HG03565 (cell line): ENCODE measurements around the gene LRRC17.

ENCODE experiments used
- ATAC-seq: cut with Tn5 transposase; IDR thresholded peaks from one replicate; pipeline ENCODE4 v1.9.1; 2021; ENCODE audit warnings: mild to moderate bottlenecking, moderate library complexity; ENCODE audit not compliant: unreplicated experiment

The LRRC17 gene

GRCh38 chr7:102912742-102913141 is at the start of gene LRRC17:
TSS of gene LRRC17 (plus strand) at chr7:102913000. CDS start at chr7:102933914, 20,914 bp downstream.
- ATAC-seq, result no peak

- no peak for ATAC-seq
These were observed 47.8 kb upstream of the LRRC17 start for GRCh38 chr7:102864958-102865357.

- no peak for ATAC-seq
These were observed 46.1 kb upstream of the LRRC17 start for GRCh38 chr7:102866535-102867215.

GRCh38 chr7:102869195-102869594 is 43.6 kb upstream of the LRRC17 start:
- no peak for ATAC-seq

- no peak for ATAC-seq
These were observed 40.3 kb upstream of the LRRC17 start for GRCh38 chr7:102872460-102872859.

GRCh38 chr7:102873470-102874165 is 39.2 kb upstream of the LRRC17 start:
- peak; percentile 16 for ATAC-seq

GRCh38 chr7:102874166-102874829 is 38.5 kb upstream of the LRRC17 start:
- peak; percentile 99 for ATAC-seq

GRCh38 chr7:102874966-102875365 is 37.8 kb upstream of the LRRC17 start:
- ATAC-seq, result no peak

GRCh38 chr7:102875700-102876295 is 37.0 kb upstream of the LRRC17 start:
- no peak for ATAC-seq

- ATAC-seq, result no peak
These were observed 29.5 kb upstream of the LRRC17 start for GRCh38 chr7:102883098-102883860.

GRCh38 chr7:102888561-102889233 is 24.1 kb upstream of the LRRC17 start:
- no peak for ATAC-seq

- no peak for ATAC-seq
These were observed 22.9 kb upstream of the LRRC17 start for GRCh38 chr7:102889851-102890250.

- ATAC-seq, result no peak
These were observed 22.4 kb upstream of the LRRC17 start for GRCh38 chr7:102890292-102890970.

GRCh38 chr7:102890971-102891692 is 21.7 kb upstream of the LRRC17 start:
- ATAC-seq, result no peak

- ATAC-seq, result no peak
These were observed 21.0 kb upstream of the LRRC17 start for GRCh38 chr7:102891693-102892261.

GRCh38 chr7:102892631-102893278 is 20.0 kb upstream of the LRRC17 start:
- no peak for ATAC-seq

GRCh38 chr7:102895602-102896001 is 17.2 kb upstream of the LRRC17 start:
- ATAC-seq, result no peak

- ATAC-seq, result no peak
These were observed 16.2 kb upstream of the LRRC17 start for GRCh38 chr7:102896585-102896984.
